SK-N-SH (cell line): ENCODE results near the gene ZSCAN25. TPM values are rescaled to one million over a fixed set of nuclear protein-coding genes. Genes with fewer than 3 reads are reported as not detected.

Experiments used
- CTCF ChIA-PET: fragments of 300-600, 350-600 bp; formaldehyde crosslinking; extraction: SDS; loops from one replicate; lab custom pipeline; 2021; lab: Yijun Ruan, JAX
- POLR2A ChIA-PET: fragments of 350-600 bp; sonication (Branson Sonifier 250); formaldehyde crosslinking; extraction: SDS; loops from one replicate; lab custom pipeline; 2020; ENCODE audit warnings: antibody characterized with exemption, inconsistent platforms; lab: Yijun Ruan, JAX
- DNase-seq: peaks from one replicate; pipeline ENCODE4 v3.0.0; 2012
- H2AFZ ChIP-seq: fragments of 200-600 bp; sonication (generic); 2 replicates; pipeline ENCODE4 v1.8.1; 2016; ENCODE audit warnings: antibody characterized with exemption, mild to moderate bottlenecking, low read depth
- H3F3A ChIP-seq: fragments of 200-600 bp; sonication (generic); replicated peaks from 2 replicates; pipeline ENCODE3; 2016; ENCODE audit warnings: antibody characterized with exemption, mild to moderate bottlenecking; ENCODE audit not compliant: insufficient read depth
- H3K27ac ChIP-seq, 2 experiments: fragments of 200-500 bp in 1 of 2; fragments of 200-600 bp in 1 of 2; sonication (Bioruptor generic) in 1 of 2; sonication (generic), shearing (Covaris generic) in 1 of 2; 2 replicates each; pipeline versions ENCODE4 v1.5.1 to v1.6.1; 2014 to 2016; ENCODE audit warnings: low read depth in 2 of 2, inconsistent platforms in 1 of 2, low read length in 1 of 2, mild to moderate bottlenecking in 1 of 2, mixed read lengths in 1 of 2
- H3K27me3 ChIP-seq: fragments of 200-600 bp; sonication (generic), shearing (Covaris generic); 2 replicates; pipeline ENCODE4 v1.6.1; 2016; ENCODE audit warnings: mixed run types; ENCODE audit not compliant: insufficient read depth
- H3K36me3 ChIP-seq, 2 experiments: fragments of 200-500 bp in 1 of 2; fragments of 200-600 bp in 1 of 2; sonication (Bioruptor generic) in 1 of 2; sonication (generic) in 1 of 2; replicated peaks in 1 of 2; 2 replicates each; pipeline versions ENCODE3 to v1.5.1; 2014 to 2016; ENCODE audit warnings: low read length in 1 of 2, mild to moderate bottlenecking in 1 of 2; ENCODE audit not compliant: insufficient read depth in 2 of 2, control insufficient read depth in 1 of 2
- H3K4me1 ChIP-seq, 2 experiments: fragments of 200-500 bp in 1 of 2; fragments of 200-600 bp in 1 of 2; sonication (Bioruptor generic) in 1 of 2; sonication (generic), shearing (Covaris generic) in 1 of 2; 2 replicates each; pipeline versions ENCODE4 v1.5.1 to v1.6.1; 2014 to 2016; ENCODE audit warnings: low read depth in 1 of 2, low read length in 1 of 2, mixed run types in 1 of 2; ENCODE audit not compliant: insufficient read depth in 2 of 2, control insufficient read depth in 1 of 2
- H3K4me2 ChIP-seq: fragments of 200-600 bp; sonication (generic), shearing (Covaris generic); 2 replicates; pipeline ENCODE4 v1.6.1; 2017; ENCODE audit warnings: mixed run types
- H3K4me3 ChIP-seq, 2 experiments: fragments of 200-500 bp in 1 of 2; fragments of 200-600 bp in 1 of 2; sonication (Bioruptor generic) in 1 of 2; sonication (generic), shearing (Covaris generic) in 1 of 2; 2 replicates each; pipeline versions ENCODE4 v1.5.1 to v1.8.1; 2014 to 2016; ENCODE audit warnings: low read depth in 2 of 2, inconsistent platforms in 1 of 2, low read length in 1 of 2, mild to moderate bottlenecking in 1 of 2, mixed read lengths in 1 of 2, moderate library complexity in 1 of 2
- H3K79me2 ChIP-seq: fragments of 200-600 bp; sonication (generic); 2 replicates; pipeline ENCODE4 v1.8.1; 2017; ENCODE audit warnings: mild to moderate bottlenecking; ENCODE audit not compliant: insufficient read depth
- H3K9ac ChIP-seq: fragments of 200-600 bp; sonication (generic); 2 replicates; pipeline ENCODE4 v1.6.1; 2017; ENCODE audit warnings: mixed run types
- H3K9me2 ChIP-seq: fragments of 200-600 bp; sonication (generic); 2 replicates; pipeline ENCODE4 v1.6.1; 2017; ENCODE audit warnings: mixed run types
- H3K9me3 ChIP-seq: fragments of 200-600 bp; sonication (generic); 2 replicates; pipeline ENCODE4 v1.6.1; 2017; ENCODE audit warnings: mixed run types, mild to moderate bottlenecking, moderate library complexity
- H4K20me1 ChIP-seq: fragments of 200-600 bp; sonication (generic); 2 replicates; pipeline ENCODE4 v1.6.1; 2017; ENCODE audit warnings: mild to moderate bottlenecking, mixed run types; ENCODE audit not compliant: insufficient read depth
- EP300 ChIP-seq, 2 experiments: IDR thresholded peaks; 2 replicates each; pipeline versions ENCODE4 v1.4.0 to v1.6.1; 2012; ENCODE audit warnings: borderline replicate concordance in 1 of 2, low read depth in 1 of 2, low read length in 1 of 2
- EZH2phosphoT487 ChIP-seq: fragments of 200-600 bp; sonication (generic); IDR thresholded peaks from 2 replicates; pipeline ENCODE4 v1.6.1; 2017; ENCODE audit warnings: low read depth, mixed run types, mild to moderate bottlenecking, antibody characterized with exemption, moderate library complexity, borderline replicate concordance
- MAX ChIP-seq: IDR thresholded peaks from 2 replicates; pipeline ENCODE4 v1.4.0; 2012; ENCODE audit warnings: low read depth
- REST ChIP-seq: IDR thresholded peaks from 2 replicates; pipeline ENCODE4 v1.6.1; 2012; ENCODE audit warnings: mild to moderate bottlenecking, low read depth, low read length, moderate library complexity
- RFX5 ChIP-seq: IDR thresholded peaks from 2 replicates; pipeline ENCODE4 v1.6.1; 2012; ENCODE audit warnings: mild to moderate bottlenecking, improper control_type of control experiment, low read length
- RXRA ChIP-seq: IDR thresholded peaks from 2 replicates; pipeline ENCODE4 v1.4.0; 2012; ENCODE audit warnings: low read depth, mild to moderate bottlenecking, borderline replicate concordance
- SMC3 ChIP-seq: IDR thresholded peaks from 2 replicates; pipeline ENCODE4 v1.6.1; 2012; ENCODE audit warnings: low read depth, low read length, improper control_type of control experiment
- TAF1 ChIP-seq: IDR thresholded peaks from 2 replicates; pipeline ENCODE4 v1.6.1; 2012; ENCODE audit warnings: low read depth, mild to moderate bottlenecking, low read length, moderate library complexity, borderline replicate concordance
- TEAD4 ChIP-seq: IDR thresholded peaks from 2 replicates; pipeline ENCODE4 v1.4.0; 2012; ENCODE audit warnings: mild to moderate bottlenecking, borderline replicate concordance; ENCODE audit not compliant: insufficient read depth
- USF2 ChIP-seq: fragments of 150-350 bp; IDR thresholded peaks from 2 replicates; pipeline ENCODE4 v1.6.1; 2017; ENCODE audit warnings: antibody characterized with exemption, low read length, low read depth, borderline replicate concordance
- ZBTB33 ChIP-seq: IDR thresholded peaks from 2 replicates; pipeline ENCODE4 v1.4.0; 2012; ENCODE audit warnings: low read depth, borderline replicate concordance
- WGBS: methylation state at CpG from one replicate; pipeline ENCODE4 v1.1.6; 2017; ENCODE audit warnings: low lambda C conversion rate; 5-methylcytosine and 5-hydroxymethylcytosine counted together
- polyA plus RNA-seq, 3 experiments: library from polyadenylated mRNA; depleted of rRNA; stranded (reverse); fragments of >200 nt; gene quantifications; 2 replicates each; pipeline ENCODE4 v1.2.3, GENCODE V29; 2012

The ZSCAN25 gene
- polyA plus RNA-seq, 1 of the 3 experiments (the other 2 are of a cell fraction), result 14.9 TPM

GRCh38 chr7:99607548-99607947, 9.2 kb upstream of the ZSCAN25 start:
- Histone ChIP-seq H3K9ac (no peak overlapping the region), H4K20me1 (no peaks in the 10 kb centered on the region), H2AFZ (no peak overlapping the region), H3K9me2 (no peaks in the 10 kb centered on the region), H3K4me2 (no peak overlapping the region), H3K27ac (no peak overlapping the region), H3K27me3 (no peaks in the 10 kb centered on the region), H3F3A (no peaks in the 10 kb centered on the region), H3K36me3 (no peaks in the 10 kb centered on the region), H3K4me1 (no peaks in the 10 kb centered on the region), H3K79me2 (no peaks in the 10 kb centered on the region), H3K9me3 (no peaks in the 10 kb centered on the region), H3K4me3 (no peak overlapping the region)
- DNase-seq, result no peak
- CTCF ChIA-PET, result interaction anchor here (2.5 to 4.6 kb wide), 2 partner anchors 9 to 28 kb away, joined by 7 to 28 read pairs; partner anchors contain the start of gene ZSCAN25
- WGBS, result 46% methylated on average over 9 of the region's 9 CpGs
- POLR2A ChIA-PET, result no interaction called here
- TF ChIP-seq MAX (no peak), RXRA (no peak), SMC3 (no peak), RFX5 (no peak), EP300 (IDR thresholded peaks at IDR 0.05; ENCODE audit: borderline replicate concordance in 1 of 2, low read depth in 1 of 2, low read length in 1 of 2) (no peak), ZBTB33 (no peak), TEAD4 (no peak), TAF1 (no peak), EZH2phosphoT487 (no peak), REST (no peak), USF2 (no peak)
